GM18508 (cell line): Measurements from ENCODE around the gene ADH7.
"Not testable (repeated sequence)": the region's sequence is repeated elsewhere in the genome, so short reads cannot be mapped to it uniquely, and the experiment has no call there.

Experiments
- ATAC-seq: cut with Tn5 transposase; IDR thresholded peaks from one replicate; pipeline ENCODE4 v1.9.1; 2021; ENCODE audit warnings: moderate number of reproducible peaks; ENCODE audit not compliant: insufficient read depth, unreplicated experiment

ADH7 gene

GRCh38 chr4:99383399-99383798, 51.7 kb downstream of the ADH7 start:
- no peak for ATAC-seq

DNA sequence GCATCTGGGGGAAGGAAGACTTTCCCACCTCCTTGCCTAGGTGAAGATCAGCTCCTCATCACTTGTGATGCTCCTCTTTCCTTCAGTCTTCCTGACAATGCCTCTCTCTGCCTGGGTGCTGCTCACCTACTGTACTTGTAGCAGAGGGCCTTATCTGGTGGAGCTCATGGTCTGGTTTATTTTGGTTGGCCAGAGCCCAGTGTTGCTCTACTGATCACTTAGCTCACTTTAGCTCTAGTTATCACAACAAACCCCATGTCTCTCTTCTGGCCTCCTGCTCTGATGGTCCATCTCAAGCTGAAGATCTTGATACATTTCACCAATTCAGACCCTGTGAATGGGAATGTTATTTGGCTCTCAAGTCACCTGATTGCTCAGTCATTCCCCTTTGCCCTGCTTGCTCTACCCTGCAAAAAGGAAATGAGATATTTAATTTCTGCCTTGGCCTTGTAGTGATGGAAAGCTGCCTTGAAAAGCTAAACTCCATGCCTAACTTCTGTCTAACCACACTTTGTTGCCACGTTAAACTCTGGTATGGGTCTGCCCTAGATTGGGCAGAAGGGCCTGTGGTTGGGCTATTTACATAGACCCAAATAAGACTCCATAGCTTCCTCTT, 52.3 kb downstream of the ADH7 start:
- ATAC-seq, result no peak

GRCh38 chr4:99381588-99382175, 53.5 kb downstream of the ADH7 start:
- ATAC-seq, result no peak

DNA sequence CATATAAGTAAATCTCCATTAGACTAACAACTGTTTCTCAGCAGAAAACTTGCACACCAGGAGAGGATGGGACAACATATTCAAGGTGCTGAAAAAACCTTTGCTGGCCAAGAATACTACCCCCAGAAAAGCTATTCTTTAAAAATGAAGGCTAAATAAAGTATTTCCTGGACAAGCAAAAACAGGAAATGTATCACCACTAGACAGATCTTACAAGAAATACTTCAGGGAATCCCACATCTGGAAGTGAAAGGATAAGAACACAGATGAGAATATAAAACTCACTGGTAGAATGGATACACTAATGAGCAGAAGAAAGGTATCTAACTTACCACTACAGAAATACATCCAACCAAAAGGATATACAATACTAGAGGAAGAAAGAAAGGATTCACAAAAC, 55.6 kb downstream of the ADH7 start:
- ATAC-seq, result no peak

- ATAC-seq, result no peak
Measured at GRCh38 chr4:99378876-99379275, 56.3 kb downstream of the ADH7 start.

DNA sequence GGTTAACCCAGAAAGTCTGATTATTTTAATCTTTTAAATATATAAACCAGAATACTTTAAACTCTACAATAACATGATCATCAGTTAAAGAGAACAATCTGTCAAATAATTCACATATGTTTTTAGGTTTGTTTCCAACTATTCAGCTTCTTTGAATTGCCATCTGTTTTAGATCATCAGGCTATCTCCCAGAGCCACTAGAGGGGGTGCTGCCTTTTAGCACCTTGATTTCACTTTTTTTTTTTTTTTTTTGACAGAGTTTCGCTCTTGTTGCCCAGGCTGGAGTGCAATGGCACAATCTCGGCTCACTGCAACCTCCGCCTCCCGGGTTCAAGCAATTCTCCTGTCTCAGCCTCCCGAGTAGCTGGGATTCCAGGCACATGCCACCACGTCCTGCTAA, 57.8 kb downstream of the ADH7 start:
- ATAC-seq, result not testable (repeated sequence)

GRCh38 chr4:99372464-99372863, 62.7 kb downstream of the ADH7 start:
- not testable (repeated sequence) for ATAC-seq

GRCh38 chr4:99367817-99368216, 67.3 kb downstream of the ADH7 start:
- not testable (repeated sequence) for ATAC-seq

- ATAC-seq, result no peak
Measured at GRCh38 chr4:99366491-99366890, 68.7 kb downstream of the ADH7 start.

GRCh38 chr4:99362768-99363167, 72.4 kb downstream of the ADH7 start:
- ATAC-seq, result no peak
